ENCODE results near the gene HRH2. TPM values are rescaled to one million over a fixed set of nuclear protein-coding genes. Genes with fewer than 3 reads are reported as not detected.

HRH2 gene
- total RNA-seq, 1 experiment from 2014 or later: 3.3 TPM

GRCh38 chr5:175614223-175614815, 43.6 kb upstream of the HRH2 start:
- Histone ChIP-seq H3K23me2 (ENCODE audit: insufficient read length, low read depth, low read length, poor library complexity, severe bottlenecking) (no peaks in the 10 kb centered on the region), H3K4me1 (ENCODE audit: insufficient read depth, low read length) (no peaks in the 10 kb centered on the region), H2AFZ (ENCODE audit: low read length) (no peak overlapping the region), H3K23ac (ENCODE audit: insufficient read length, low read depth, low read length) (no peak overlapping the region), H3K9ac (ENCODE audit: extremely low read depth, insufficient read length, low read length) (no peak overlapping the region), H4K91ac (ENCODE audit: insufficient read length, low read depth, low read length) (no peak overlapping the region), H3T11ph (ENCODE audit: low read length) (no peak overlapping the region), H2AK5ac (ENCODE audit: insufficient read length, low read length) (no peak overlapping the region), H3K14ac (ENCODE audit: insufficient read depth, low read length) (no peak overlapping the region), H3K4ac (ENCODE audit: low read depth, low read length) (no peak overlapping the region), H3K56ac (ENCODE audit: insufficient read length, low read depth, low read length) (no peak overlapping the region), H3K4me2 (ENCODE audit: insufficient read depth, insufficient read length, low read length) (no peak overlapping the region), H4K5ac (ENCODE audit: insufficient read length, low read depth, low read length) (no peak overlapping the region), H3K18ac (ENCODE audit: insufficient read length, low read depth, low read length) (no peak overlapping the region), H4K20me1 (ENCODE audit: control insufficient read depth, insufficient read depth, insufficient read length) (no peaks in the 10 kb centered on the region), H3K27ac (ENCODE audit: insufficient read length, low read depth, low read length) (no peak overlapping the region), H2BK12ac (ENCODE audit: insufficient read length, low read depth, low read length) (no peak overlapping the region), H2BK15ac (ENCODE audit: low read depth, low read length) (no peak overlapping the region), H4K8ac (replicated peaks; ENCODE audit: insufficient read length, low read depth, low read length) (no peak overlapping the region), H3K27me3 (ENCODE audit: insufficient read depth, low read length) (no peaks in the 10 kb centered on the region), H2BK20ac (ENCODE audit: low read depth, low read length, poor library complexity, severe bottlenecking) (no peak overlapping the region), H3K79me2 (ENCODE audit: insufficient read depth, low read length) (no peaks in the 10 kb centered on the region), H2BK120ac (ENCODE audit: low read depth, low read length, poor library complexity, severe bottlenecking) (no peak overlapping the region), H2BK5ac (ENCODE audit: insufficient read length, low read length) (no peak overlapping the region), H3K79me1 (ENCODE audit: insufficient read depth, low read depth, low read length, poor library complexity, severe bottlenecking) (no peaks in the 10 kb centered on the region), H3K9me3 (ENCODE audit: control insufficient read depth, low read depth, low read length) (no peaks in the 10 kb centered on the region)
- DNase-seq: no peak
- no CpG with 5 or more reads among the region's 7 CpGs for WGBS (ENCODE audit: extremely low coverage, insufficient read length, low lambda C conversion rate)
- Mint-ChIP-seq H3K4me3 (no peak overlapping the region), H3K27ac (no peak overlapping the region), H3K27me3 (ENCODE audit: low read depth) (peaks cover 1% of the 10 kb centered on the region; the same call in 1 of the 2 replicates), H3K4me1 (peaks cover 16 to 23% of the 10 kb centered on the region in 2 experiments), H3K36me3 (ENCODE audit: insufficient read depth in 1 of 3, low read depth in 3 of 3) (no peaks in the 10 kb centered on the region; a peak in 1 of 7 replicates), H3K9me3 (peaks cover 2 to 4% of the 10 kb centered on the region in 2 experiments; a peak in 3 of 5 replicates)
- TF ChIP-seq CTCF (conservative IDR thresholded peaks at IDR 0.05): no peak
